ENCODE measurements around the gene TUB. TPM values are rescaled to one million over a fixed set of nuclear protein-coding genes. Genes with fewer than 3 reads are reported as not detected.

TUB gene
- total RNA-seq, 4 donors from 2014 or later, result 8.9 to 24.4 (median 12.6) TPM

GRCh38 chr11:8039530-8040260, 41.3 kb upstream of the TUB start:
- ATAC-seq (ENCODE audit: low FRiP score) (no peak), DNase-seq (ENCODE audit: low spot score) (no peak)
- no peak for TF ChIP-seq CTCF (IDR thresholded peaks at IDR 0.05)

DNA sequence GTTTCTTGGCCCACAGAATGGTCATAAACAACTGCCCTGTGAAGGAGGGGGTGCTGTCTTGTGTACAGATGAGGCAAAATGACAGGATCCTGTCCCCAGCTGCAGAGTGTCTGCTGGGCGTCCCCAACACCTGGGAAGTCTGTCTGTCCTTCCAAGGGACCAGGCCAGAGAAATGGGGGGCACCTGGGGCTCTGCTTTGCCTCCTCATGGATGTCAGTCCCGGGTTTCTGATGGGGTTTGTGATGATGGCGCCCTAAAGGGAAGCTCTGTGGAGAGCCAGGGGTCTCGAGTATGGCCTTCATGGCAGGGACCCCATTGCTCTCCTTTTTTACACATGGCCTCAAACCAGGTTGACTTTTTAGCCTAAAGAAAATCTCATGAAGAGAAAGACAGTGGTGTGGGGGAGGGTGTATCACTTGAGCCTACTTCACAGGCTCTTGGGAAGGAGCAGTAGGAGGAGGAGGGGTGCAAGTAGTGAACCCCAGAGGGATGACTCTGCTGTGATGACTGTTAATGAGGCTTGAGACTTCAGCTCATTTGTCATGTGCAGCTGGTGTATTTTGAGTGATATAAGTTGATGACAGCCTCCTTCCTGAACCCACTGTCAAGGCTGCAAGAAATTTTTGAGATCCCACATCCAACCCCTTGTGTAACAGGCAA, 40.6 kb upstream of the TUB start:
- no peak for TF ChIP-seq CTCF (IDR thresholded peaks at IDR 0.05)
- DNase-seq (ENCODE audit: low spot score) (no peak), ATAC-seq (ENCODE audit: low FRiP score) (no peak)

- no peak for DNase-seq (ENCODE audit: low spot score)
- no peak for ATAC-seq (ENCODE audit: low FRiP score)
- TF ChIP-seq CTCF (IDR thresholded peaks at IDR 0.05), result no peak
These were observed 40.1 kb upstream of the TUB start for GRCh38 chr11:8040921-8041285.

GRCh38 chr11:8041576-8041975, 39.4 kb upstream of the TUB start:
- DNase-seq (ENCODE audit: low spot score) (no peak), ATAC-seq (ENCODE audit: low FRiP score) (no peak)
- TF ChIP-seq CTCF (IDR thresholded peaks at IDR 0.05), result no peak

DNA sequence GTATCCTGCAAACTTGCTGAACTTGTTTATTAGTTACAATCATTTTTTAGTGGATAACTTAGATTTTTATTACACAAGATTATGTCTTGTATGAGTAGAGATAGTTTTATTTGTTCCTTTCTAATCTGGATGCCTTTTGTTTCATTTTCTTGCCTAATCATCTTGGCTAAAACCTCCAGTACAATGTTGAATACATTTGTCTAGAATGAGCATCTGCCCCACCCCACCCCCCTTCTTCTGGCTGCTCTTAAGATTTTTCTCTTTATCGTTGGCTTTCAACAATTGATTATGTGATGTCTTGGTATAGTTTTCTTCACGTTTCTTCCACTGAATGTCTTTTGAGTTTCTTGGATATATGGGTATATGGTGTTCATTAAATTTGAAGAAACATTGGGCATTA, 37.3 kb upstream of the TUB start:
- no peak for TF ChIP-seq CTCF (IDR thresholded peaks at IDR 0.05)
- ATAC-seq (ENCODE audit: low FRiP score) (no peak), DNase-seq (ENCODE audit: low spot score) (no peak)

- ATAC-seq (ENCODE audit: low FRiP score) (no peak), DNase-seq (ENCODE audit: low spot score) (no peak)
- TF ChIP-seq CTCF (IDR thresholded peaks at IDR 0.05), result no peak
These were observed 35.2 kb upstream of the TUB start for GRCh38 chr11:8045839-8046238.

DNA sequence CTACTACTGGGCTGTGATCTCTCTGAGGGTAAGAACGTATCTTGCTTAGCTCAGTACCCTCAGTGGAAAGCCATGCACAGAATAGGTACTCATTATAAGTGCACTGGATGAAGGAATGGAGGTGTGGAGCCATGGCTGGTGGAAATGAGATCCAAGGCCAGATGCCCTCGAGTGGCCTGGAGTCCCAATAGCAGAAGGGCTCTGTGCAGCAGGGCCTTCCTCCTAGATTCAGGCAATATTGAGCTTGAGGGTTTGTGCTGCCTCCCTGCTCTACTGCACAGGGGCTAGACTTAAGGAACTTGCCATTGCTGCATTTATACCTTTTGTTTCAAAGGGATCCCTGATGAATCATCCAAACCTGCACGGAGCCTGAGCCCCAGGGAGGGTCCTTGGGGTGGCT, 33.6 kb upstream of the TUB start:
- ATAC-seq (ENCODE audit: low FRiP score) (no peak), DNase-seq (ENCODE audit: low spot score) (peak; percentile 11)
- TF ChIP-seq CTCF (IDR thresholded peaks at IDR 0.05), result no peak

All from omental fat pad (tissue), 4 donors.